SK-N-SH treated with all-trans-retinoic acid at 6 μM for 48 hours (cell line): Measurements from ENCODE around the gene TADA1.
A peak's percentile ranks its signal among the peaks of the same experiment; 100 is the strongest.
"Not testable (repeated sequence)": the region's sequence is repeated elsewhere in the genome, so short reads cannot be mapped to it uniquely, and the experiment has no call there.

ENCODE experiments used
- ATAC-seq: fragments of 200-7000 bp; cut with Tn5 transposase; 3 replicates; pipeline ENCODE4 v1.9.1; 2020; ENCODE audit warnings: mild to moderate bottlenecking, moderate library complexity
- ARNTL ChIP-seq: fragments of 450-650 bp; formaldehyde crosslinking; IDR thresholded peaks from 2 replicates; pipeline ENCODE4 v1.5.0; 2020; ENCODE audit warnings: low read depth, mild to moderate bottlenecking, moderate library complexity, borderline replicate concordance
- BACH2 ChIP-seq: fragments of 250-450 bp; sonication (Bioruptor Pico); IDR thresholded peaks from 2 replicates; pipeline ENCODE4 v1.9.0; 2021; ENCODE audit warnings: mild to moderate bottlenecking, borderline replicate concordance
- CSDC2 ChIP-seq: fragments of 250-450 bp; sonication (Bioruptor Pico); IDR thresholded peaks from 2 replicates; pipeline ENCODE4 v1.5.0; 2020; ENCODE audit warnings: mild to moderate bottlenecking, moderate library complexity
- ESRRG ChIP-seq: fragments of 250-450 bp; sonication (Bioruptor Pico); IDR thresholded peaks from 2 replicates; pipeline ENCODE4 v1.6.1; 2021; ENCODE audit warnings: mild to moderate bottlenecking
- ISL1 ChIP-seq: fragments of 250-450 bp; sonication (Bioruptor Pico); IDR thresholded peaks from 2 replicates; pipeline ENCODE4 v2.1.2; 2022; ENCODE audit warnings: mild to moderate bottlenecking, moderate library complexity
- PPARA ChIP-seq: fragments of 250-450 bp; sonication (Bioruptor Pico); IDR thresholded peaks from 2 replicates; pipeline ENCODE4 v1.5.0; 2020; ENCODE audit warnings: mild to moderate bottlenecking, borderline replicate concordance
- RARB ChIP-seq: fragments of 250-450 bp; sonication (Bioruptor Pico); IDR thresholded peaks from 2 replicates; pipeline ENCODE4 v1.8.0; 2021; ENCODE audit warnings: mild to moderate bottlenecking, moderate library complexity
- SNAI2 ChIP-seq: fragments of 250-450 bp; sonication (Bioruptor Pico); IDR thresholded peaks from 2 replicates; pipeline ENCODE4 v1.5.0; 2020; ENCODE audit warnings: mild to moderate bottlenecking, moderate library complexity
- TOX ChIP-seq: fragments of 250-450 bp; sonication (Bioruptor Pico); IDR thresholded peaks from 2 replicates; pipeline ENCODE4 v1.8.0; 2021; ENCODE audit warnings: mild to moderate bottlenecking, moderate library complexity, borderline replicate concordance
- ZC3H10 ChIP-seq: fragments of 250-450 bp; sonication (Bioruptor Pico); IDR thresholded peaks from 2 replicates; pipeline ENCODE4 v1.5.1; 2021; ENCODE audit warnings: mild to moderate bottlenecking, moderate library complexity
- ZFP3 ChIP-seq: fragments of 250-450 bp; sonication (Bioruptor Pico); IDR thresholded peaks from 2 replicates; pipeline ENCODE4 v1.5.0; 2020; ENCODE audit warnings: mild to moderate bottlenecking, moderate library complexity
- ZNF70 ChIP-seq: fragments of 450-650 bp; formaldehyde crosslinking; IDR thresholded peaks from 2 replicates; pipeline ENCODE4 v1.5.0; 2020; ENCODE audit warnings: mild to moderate bottlenecking, moderate library complexity
- ZNF8 ChIP-seq: fragments of 450-650 bp; formaldehyde crosslinking; IDR thresholded peaks from 2 replicates; pipeline ENCODE4 v1.5.0; 2020; ENCODE audit warnings: mild to moderate bottlenecking, moderate library complexity
- TF ChIP-seq, protein P1 (sequence below): fragments of 250-450 bp; sonication (Bioruptor Pico); IDR thresholded peaks from 2 replicates; pipeline ENCODE4 v1.8.0; 2020; ENCODE audit warnings: mild to moderate bottlenecking, moderate library complexity, borderline replicate concordance
- TF ChIP-seq, protein P2 (sequence below): fragments of 250-450 bp; sonication (Bioruptor Pico); IDR thresholded peaks from 2 replicates; pipeline ENCODE4 v1.5.1; 2021; ENCODE audit warnings: mild to moderate bottlenecking, moderate library complexity
- TF ChIP-seq, protein P3 (sequence below): fragments of 250-450 bp; sonication (Bioruptor Pico); IDR thresholded peaks from 2 replicates; pipeline ENCODE4 v1.8.0; 2021; ENCODE audit warnings: low read depth, mild to moderate bottlenecking, moderate library complexity, borderline replicate concordance
- TF ChIP-seq, protein P4 (sequence below): fragments of 250-450 bp; sonication (Bioruptor Pico); IDR thresholded peaks from 2 replicates; pipeline ENCODE4 v1.5.1; 2020; ENCODE audit warnings: low read depth, mild to moderate bottlenecking, moderate library complexity

TADA1 gene

DNA sequence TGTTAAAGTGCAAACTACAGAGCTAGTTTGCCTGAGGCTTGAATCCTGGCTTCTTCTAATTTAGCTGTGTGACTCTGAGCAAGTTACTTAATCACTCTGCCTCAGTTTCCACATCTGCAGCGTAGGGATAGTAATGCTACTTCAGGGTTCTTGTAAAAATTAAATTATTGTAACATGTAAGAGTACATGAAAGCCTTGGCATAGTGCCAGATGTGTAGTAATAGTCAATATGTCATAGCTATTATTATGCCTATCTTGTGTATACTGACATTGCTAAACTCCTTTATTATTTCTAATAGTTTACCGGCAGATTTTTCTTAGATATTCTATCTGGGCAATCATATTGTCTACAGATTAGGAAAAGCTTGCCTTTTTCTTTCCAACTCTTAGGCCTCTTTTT is 6.8 kb upstream of the TADA1 start (continued):
- TF ChIP-seq, protein P1, sequence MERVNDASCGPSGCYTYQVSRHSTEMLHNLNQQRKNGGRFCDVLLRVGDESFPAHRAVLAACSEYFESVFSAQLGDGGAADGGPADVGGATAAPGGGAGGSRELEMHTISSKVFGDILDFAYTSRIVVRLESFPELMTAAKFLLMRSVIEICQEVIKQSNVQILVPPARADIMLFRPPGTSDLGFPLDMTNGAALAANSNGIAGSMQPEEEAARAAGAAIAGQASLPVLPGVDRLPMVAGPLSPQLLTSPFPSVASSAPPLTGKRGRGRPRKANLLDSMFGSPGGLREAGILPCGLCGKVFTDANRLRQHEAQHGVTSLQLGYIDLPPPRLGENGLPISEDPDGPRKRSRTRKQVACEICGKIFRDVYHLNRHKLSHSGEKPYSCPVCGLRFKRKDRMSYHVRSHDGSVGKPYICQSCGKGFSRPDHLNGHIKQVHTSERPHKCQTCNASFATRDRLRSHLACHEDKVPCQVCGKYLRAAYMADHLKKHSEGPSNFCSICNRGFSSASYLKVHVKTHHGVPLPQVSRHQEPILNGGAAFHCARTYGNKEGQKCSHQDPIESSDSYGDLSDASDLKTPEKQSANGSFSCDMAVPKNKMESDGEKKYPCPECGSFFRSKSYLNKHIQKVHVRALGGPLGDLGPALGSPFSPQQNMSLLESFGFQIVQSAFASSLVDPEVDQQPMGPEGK (CRISPR knock-in tag), result no peak
- TF ChIP-seq, protein P2, sequence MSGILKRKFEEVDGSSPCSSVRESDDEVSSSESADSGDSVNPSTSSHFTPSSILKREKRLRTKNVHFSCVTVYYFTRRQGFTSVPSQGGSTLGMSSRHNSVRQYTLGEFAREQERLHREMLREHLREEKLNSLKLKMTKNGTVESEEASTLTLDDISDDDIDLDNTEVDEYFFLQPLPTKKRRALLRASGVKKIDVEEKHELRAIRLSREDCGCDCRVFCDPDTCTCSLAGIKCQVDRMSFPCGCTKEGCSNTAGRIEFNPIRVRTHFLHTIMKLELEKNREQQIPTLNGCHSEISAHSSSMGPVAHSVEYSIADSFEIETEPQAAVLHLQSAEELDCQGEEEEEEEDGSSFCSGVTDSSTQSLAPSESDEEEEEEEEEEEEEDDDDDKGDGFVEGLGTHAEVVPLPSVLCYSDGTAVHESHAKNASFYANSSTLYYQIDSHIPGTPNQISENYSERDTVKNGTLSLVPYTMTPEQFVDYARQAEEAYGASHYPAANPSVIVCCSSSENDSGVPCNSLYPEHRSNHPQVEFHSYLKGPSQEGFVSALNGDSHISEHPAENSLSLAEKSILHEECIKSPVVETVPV, result no peak
- no peak for TF ChIP-seq ZNF70

GRCh38 chr1:166878173-166878917 is 2.3 kb upstream of the TADA1 start:
- not testable (repeated sequence) for ATAC-seq

GRCh38 chr1:166876540-166876838 is 425 bp upstream of the TADA1 start:
- TF ChIP-seq TOX, result no peak
- TF ChIP-seq ZC3H10, result no peak
- TF ChIP-seq, all 23 proteins: peak for 0
- ATAC-seq, result no peak; the same call in 2 of the 3 replicates

DNA sequence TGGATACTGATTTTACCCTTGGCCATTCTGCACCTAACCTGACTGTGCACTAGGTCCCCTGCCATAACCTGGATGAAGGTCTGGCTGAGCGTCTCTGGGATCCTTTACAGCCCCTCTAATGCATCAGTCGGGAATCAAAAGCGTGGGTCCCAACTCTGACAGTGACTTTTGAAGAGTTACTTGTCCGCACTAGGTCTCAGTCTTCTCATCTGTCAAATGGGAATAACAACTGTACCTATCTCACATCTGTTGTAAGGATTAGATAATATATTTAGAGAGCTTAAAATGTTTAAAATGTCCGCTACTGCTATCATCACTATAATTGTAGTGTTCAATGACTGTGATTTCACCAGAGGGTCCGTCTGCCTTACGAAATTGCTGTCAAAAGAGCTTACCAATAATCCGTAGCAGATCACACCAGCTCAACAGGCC is 746 bp downstream of the TADA1 start:
- ATAC-seq, result no peak
- TF ChIP-seq RARB (CRISPR knock-in tag) (0 out of 2 replicates have a peak, but pooled peaks have one; percentile 16), ISL1 (no peak)

DNA sequence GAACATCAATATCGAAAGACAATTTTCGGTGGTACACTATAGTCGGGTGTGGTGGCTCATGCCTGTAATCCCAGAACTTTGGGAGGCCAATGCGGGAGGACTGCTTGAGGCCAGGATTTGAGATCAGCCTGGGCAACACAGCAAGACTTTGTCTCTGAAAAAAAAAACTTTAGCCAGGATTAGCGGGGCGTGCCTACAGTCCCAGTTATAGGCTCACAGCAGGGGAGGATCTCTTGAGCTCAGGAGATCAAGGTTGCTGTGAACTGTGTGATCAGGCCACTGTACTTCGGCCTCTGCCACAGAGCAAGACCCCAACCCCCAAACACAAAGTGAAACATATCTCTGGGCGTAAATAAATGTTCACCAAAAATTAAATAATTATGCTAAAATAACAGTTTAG is 1.6 kb downstream of the TADA1 start:
- TF ChIP-seq ARNTL, result no peak
- TF ChIP-seq, protein P1 (CRISPR knock-in tag), result no peak
- ATAC-seq, result no peak

GRCh38 chr1:166870584-166870983 is 5.5 kb downstream of the TADA1 start:
- ATAC-seq, result no peak
- TF ChIP-seq RARB (CRISPR knock-in tag), result no peak
- no peak for TF ChIP-seq ISL1
- no peak for TF ChIP-seq SNAI2 (CRISPR knock-in tag)
- no peak for TF ChIP-seq ARNTL
- no peak for TF ChIP-seq ZFP3
- TF ChIP-seq TOX, result no peak
- no peak for TF ChIP-seq ZNF70
- TF ChIP-seq PPARA (CRISPR knock-in tag), result no peak
- TF ChIP-seq ESRRG (CRISPR knock-in tag), result no peak
- TF ChIP-seq, protein P1 (CRISPR knock-in tag), result no peak
- TF ChIP-seq, protein P2, result no peak
- no peak for TF ChIP-seq CSDC2 (CRISPR knock-in tag)
- no peak for TF ChIP-seq ZNF8 (CRISPR knock-in tag)
- TF ChIP-seq, protein P3, sequence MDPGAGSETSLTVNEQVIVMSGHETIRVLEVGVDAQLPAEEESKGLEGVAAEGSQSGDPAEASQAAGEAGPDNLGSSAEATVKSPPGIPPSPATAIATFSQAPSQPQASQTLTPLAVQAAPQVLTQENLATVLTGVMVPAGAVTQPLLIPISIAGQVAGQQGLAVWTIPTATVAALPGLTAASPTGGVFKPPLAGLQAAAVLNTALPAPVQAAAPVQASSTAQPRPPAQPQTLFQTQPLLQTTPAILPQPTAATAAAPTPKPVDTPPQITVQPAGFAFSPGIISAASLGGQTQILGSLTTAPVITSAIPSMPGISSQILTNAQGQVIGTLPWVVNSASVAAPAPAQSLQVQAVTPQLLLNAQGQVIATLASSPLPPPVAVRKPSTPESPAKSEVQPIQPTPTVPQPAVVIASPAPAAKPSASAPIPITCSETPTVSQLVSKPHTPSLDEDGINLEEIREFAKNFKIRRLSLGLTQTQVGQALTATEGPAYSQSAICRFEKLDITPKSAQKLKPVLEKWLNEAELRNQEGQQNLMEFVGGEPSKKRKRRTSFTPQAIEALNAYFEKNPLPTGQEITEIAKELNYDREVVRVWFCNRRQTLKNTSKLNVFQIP (CRISPR knock-in tag), result no peak
- TF ChIP-seq, protein P4, sequence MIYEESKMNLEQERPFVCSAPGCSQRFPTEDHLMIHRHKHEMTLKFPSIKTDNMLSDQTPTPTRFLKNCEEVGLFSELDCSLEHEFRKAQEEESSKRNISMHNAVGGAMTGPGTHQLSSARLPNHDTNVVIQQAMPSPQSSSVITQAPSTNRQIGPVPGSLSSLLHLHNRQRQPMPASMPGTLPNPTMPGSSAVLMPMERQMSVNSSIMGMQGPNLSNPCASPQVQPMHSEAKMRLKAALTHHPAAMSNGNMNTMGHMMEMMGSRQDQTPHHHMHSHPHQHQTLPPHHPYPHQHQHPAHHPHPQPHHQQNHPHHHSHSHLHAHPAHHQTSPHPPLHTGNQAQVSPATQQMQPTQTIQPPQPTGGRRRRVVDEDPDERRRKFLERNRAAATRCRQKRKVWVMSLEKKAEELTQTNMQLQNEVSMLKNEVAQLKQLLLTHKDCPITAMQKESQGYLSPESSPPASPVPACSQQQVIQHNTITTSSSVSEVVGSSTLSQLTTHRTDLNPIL (CRISPR knock-in tag), result no peak
- no peak for TF ChIP-seq BACH2 (CRISPR knock-in tag)
